Measurements from ENCODE around the gene TMEM92.

The TMEM92 gene

DNA sequence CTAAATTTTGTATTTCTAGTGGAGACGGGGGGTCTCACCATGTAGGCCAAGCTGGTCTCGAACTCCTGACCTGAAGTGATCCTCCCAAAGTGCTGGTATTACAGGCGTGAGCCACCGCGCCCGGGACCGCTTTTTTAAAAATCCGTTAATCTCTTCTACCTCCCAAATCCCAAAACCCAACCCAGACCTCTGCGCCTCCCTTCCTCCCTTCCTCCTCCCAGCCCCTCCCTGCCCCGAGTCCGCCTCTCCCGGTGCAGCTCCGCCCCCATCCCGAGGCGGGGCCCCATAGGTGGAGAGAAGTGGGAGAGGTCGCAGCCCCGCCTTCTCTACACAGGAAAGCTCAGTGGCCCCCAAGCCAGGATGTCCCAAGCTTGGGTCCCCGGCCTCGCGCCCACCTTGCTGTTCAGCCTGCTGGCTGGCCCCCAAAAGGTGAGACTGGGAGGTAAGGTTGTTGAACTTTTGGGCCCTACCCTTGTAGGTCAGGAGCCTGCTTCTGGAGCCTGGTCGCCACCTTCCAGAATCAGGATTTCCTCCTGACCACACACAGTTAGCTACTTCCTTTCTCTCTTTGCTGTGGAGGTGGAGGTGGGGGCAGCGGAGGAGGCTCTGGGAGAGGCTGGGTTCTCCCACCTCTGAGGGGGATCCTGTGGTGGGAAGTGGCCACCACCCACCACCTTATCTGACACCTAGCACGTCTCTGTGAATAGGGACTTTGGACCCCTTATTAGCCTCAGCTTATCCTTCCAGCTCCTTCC lies at the start of gene TMEM92:
TSS of gene TMEM92 (plus strand) at position 325 of the 755 bp plus-strand sequence. CDS start at position 361, 36 bp downstream.
- DNase-seq = no peak

- no peak for DNase-seq
Measured at GRCh38 chr17:50225701-50226240, 48.5 kb upstream of the TMEM92 start.

GRCh38 chr17:50234581-50234980 lies 39.7 kb upstream of the TMEM92 start:
- DNase-seq = no peak

DNA sequence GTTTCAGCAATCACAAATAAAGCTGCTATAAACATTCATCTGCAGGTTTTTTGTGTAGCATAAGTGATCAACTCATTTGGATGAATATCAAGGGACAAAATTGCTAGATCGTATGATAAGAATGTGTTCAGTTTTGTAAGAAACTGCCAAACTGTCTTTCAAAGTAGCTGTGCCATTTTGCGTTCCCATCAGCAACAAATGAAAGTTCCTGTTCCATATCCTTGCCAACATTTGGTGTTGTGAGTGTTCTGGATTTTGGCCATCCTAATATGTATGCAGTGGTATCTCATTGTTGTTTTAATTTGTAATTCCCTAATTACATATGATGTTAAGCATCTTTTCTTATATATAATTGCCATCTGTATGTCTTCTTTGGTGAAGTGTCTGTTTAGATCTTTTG lies 36.4 kb upstream of the TMEM92 start:
- no peak for DNase-seq

DNA sequence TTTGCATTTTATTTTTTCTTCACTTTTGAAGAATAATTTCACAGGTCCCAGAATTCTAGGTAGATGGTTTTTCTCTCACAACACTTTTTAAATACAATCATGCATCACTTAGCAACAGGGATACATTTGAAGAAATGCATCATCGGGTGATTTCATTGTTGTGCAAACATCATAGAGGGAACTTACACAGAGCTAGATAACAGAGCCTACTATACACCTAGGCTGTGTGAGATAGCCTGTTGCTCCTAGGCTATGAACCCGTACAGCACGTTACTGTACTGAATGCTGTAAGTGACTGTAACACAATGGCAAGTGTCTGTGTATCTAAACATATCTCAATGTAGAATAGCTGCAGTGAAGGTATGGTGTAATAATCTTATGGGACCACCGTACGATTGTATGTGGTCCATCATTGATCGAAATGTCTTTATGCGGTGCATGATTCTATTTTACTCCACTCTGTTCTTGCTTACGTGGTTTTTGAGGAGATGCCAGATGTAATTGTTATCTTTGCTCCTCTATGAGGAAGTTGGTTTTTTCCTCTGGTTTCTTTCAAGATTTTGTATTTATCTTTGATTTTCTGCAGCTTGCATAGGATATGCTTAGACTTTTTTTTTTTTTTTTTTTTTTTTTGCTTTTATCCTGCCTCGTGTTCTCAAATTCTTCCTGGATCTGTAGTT lies 35.5 kb upstream of the TMEM92 start:
- no peak for DNase-seq

GRCh38 chr17:50239937-50240336 lies 34.3 kb upstream of the TMEM92 start:
- DNase-seq = no peak

GRCh38 chr17:50240851-50241250 lies 33.4 kb upstream of the TMEM92 start:
- DNase-seq = no peak

DNA sequence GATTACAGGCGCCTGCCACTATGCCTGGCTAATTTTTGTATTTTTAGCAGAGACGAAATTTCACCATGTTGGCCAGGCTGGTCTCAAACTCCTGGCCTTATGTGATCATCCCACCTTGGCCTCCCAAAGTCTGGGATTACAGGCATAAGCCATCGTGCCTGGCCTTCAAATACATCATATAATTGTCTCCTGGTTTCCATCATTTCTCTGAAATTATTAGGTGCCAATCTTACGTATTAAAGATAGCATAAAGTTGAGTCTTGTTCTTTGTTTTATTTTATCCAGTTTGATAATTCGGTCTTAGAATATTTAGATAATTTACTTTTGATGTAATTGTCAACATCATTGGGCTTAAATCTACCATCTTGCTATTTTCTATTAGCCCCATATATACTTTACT lies 32.8 kb upstream of the TMEM92 start:
- DNase-seq = no peak

- DNase-seq = no peak
Measured at GRCh38 chr17:50244771-50245170, 29.5 kb upstream of the TMEM92 start.

GRCh38 chr17:50248255-50248654 lies 26.0 kb upstream of the TMEM92 start:
- DNase-seq = no peak

- DNase-seq = no peak
Measured at GRCh38 chr17:50252781-50253180, 21.5 kb upstream of the TMEM92 start.

- no peak for DNase-seq
Measured at GRCh38 chr17:50255766-50256635, 18.3 kb upstream of the TMEM92 start.

- DNase-seq = no peak
Measured at GRCh38 chr17:50256826-50257618, 17.2 kb upstream of the TMEM92 start.

DNA sequence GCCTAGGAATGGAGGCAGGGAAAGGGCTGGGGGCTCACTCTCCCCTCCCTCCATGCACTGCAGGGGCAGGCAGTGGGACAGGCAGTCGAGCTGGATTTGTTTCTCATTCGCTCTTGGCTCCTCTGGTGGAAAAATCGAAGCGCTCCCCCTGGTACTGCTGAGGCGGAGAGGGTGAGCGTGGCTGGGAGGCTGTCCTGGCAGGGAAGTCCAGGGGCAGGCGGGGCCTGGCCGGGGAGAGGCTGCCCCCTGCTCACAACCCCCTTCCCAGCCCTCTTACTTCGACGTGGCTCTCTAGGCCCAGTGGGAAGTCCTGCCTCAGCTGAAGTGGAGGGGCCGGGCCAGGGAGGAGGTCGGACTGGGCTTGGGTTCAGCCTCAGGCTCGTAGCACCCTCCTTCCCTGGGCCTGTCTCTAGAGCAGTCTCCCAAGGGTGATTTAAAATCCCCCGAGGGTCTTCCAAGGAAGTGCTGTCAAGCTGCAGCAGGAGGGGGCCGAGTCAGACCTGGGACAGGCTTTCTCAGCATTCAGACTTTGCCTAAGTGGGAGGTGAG lies 16.5 kb upstream of the TMEM92 start:
- DNase-seq = no peak

- DNase-seq = no peak
Measured at GRCh38 chr17:50258647-50259476, 15.4 kb upstream of the TMEM92 start.

DNA sequence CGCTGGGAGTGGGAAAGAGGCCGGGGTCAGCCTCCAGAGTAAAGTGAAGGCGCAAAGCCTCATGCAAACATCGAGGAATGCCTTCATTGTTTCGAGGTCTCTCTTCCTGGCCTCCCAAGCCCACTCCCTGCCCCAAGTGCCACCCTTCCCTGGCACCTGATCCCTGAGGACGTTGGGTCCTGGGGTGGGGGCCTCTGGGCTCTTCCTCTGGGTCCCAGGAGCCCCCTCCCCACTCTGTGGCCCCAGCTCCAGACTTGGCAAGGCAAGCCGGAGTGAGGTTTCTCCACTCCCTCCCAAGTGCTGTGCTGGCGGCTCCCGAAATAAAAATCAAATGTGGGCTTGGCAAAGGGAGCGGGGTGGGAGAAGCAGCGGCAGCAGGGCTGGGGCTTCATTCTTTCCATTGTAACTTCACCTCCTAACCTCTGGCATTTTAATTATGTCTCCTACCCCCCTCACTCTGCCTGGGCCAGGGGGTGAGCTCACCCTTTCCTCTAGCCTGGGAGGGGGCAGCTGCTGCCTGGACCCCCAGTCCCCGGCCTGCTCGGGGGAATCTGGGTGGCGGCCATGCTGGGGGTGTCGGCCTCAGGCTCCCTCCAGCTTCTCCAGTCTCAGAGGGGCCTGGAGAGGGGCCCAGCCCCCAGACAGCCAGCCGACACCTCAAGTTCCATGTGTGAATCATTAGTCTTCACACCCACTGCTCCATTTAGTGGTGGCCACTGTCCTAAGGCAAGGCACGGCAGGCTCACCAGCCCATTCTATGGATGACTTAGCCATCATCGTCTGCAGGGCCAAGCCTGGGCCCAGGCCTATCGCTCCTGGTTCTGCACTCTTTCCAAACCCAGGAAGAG lies 14.6 kb upstream of the TMEM92 start:
- DNase-seq = no peak

- DNase-seq = no peak
Measured at GRCh38 chr17:50260501-50260911, 13.8 kb upstream of the TMEM92 start.

GRCh38 chr17:50261051-50261915 lies 13.0 kb upstream of the TMEM92 start:
- no peak for DNase-seq

Data from NCI-H2107 (cell line).